Mesenchymal stem cell (in vitro differentiated cells and primary cell): ENCODE measurements around the gene TTC3.

Source experiments
- DNase-seq: peaks from one replicate; pipeline ENCODE4 v3.0.0-alpha.2; 2013
- H2AFZ ChIP-seq: one replicate; pipeline ENCODE4 v1.6.1; 2013; ENCODE audit warnings: low read depth, mild to moderate bottlenecking, control low read depth, inconsistent platforms, low read length, moderate library complexity
- H2AK5ac ChIP-seq: 2 replicates; pipeline ENCODE4 v1.6.1; 2013; ENCODE audit warnings: low read length, moderate library complexity, mild to moderate bottlenecking, inconsistent platforms; ENCODE audit not compliant: severe bottlenecking
- H2BK120ac ChIP-seq: one replicate; pipeline ENCODE4 v1.6.1; 2013; ENCODE audit warnings: low read depth, mild to moderate bottlenecking, inconsistent platforms, low read length, moderate library complexity
- H2BK12ac ChIP-seq, 2 experiments: one replicate each; pipeline ENCODE4 v1.6.1; 2013; ENCODE audit warnings: inconsistent platforms in 2 of 2, low read length in 2 of 2, mild to moderate bottlenecking in 2 of 2, moderate library complexity in 2 of 2, control low read depth in 1 of 2
- H2BK15ac ChIP-seq: one replicate; pipeline ENCODE4 v1.6.1; 2013; ENCODE audit warnings: mild to moderate bottlenecking, low read depth, inconsistent platforms; ENCODE audit not compliant: poor library complexity, severe bottlenecking
- H2BK5ac ChIP-seq: 2 replicates; pipeline ENCODE4 v1.6.1; 2013; ENCODE audit warnings: low read depth, mild to moderate bottlenecking, low read length, control low read depth, inconsistent platforms; ENCODE audit not compliant: poor library complexity, severe bottlenecking
- H3K14ac ChIP-seq, 2 experiments: one replicate each; pipeline ENCODE4 v1.6.1; 2013; ENCODE audit warnings: inconsistent platforms in 2 of 2, low read length in 2 of 2, control low read depth in 1 of 2, mild to moderate bottlenecking in 1 of 2, moderate library complexity in 1 of 2
- H3K18ac ChIP-seq, 2 experiments: one replicate each; pipeline ENCODE4 v1.6.1; 2013; ENCODE audit warnings: inconsistent platforms in 2 of 2, low read length in 2 of 2, control low read depth in 1 of 2, low read depth in 1 of 2, mild to moderate bottlenecking in 1 of 2
- H3K23ac ChIP-seq, 2 experiments: one replicate each; pipeline ENCODE4 v1.6.1; 2013; ENCODE audit warnings: inconsistent platforms in 2 of 2, low read length in 2 of 2, mild to moderate bottlenecking in 2 of 2, moderate library complexity in 2 of 2, control low read depth in 1 of 2
- H3K27ac ChIP-seq: 2 replicates; pipeline ENCODE4 v1.5.1; 2013; ENCODE audit warnings: mild to moderate bottlenecking, moderate library complexity, low read length, control low read depth, inconsistent platforms; ENCODE audit not compliant: poor library complexity, severe bottlenecking
- H3K27me3 ChIP-seq, 2 experiments: 2 replicates each; pipeline versions ENCODE4 v1.6.1 to v1.7.0; 2013; ENCODE audit warnings: low read length in 2 of 2, mild to moderate bottlenecking in 2 of 2, moderate library complexity in 2 of 2, control low read depth in 1 of 2, inconsistent platforms in 1 of 2; ENCODE audit not compliant: control insufficient read depth in 1 of 2, insufficient read depth in 1 of 2
- H3K36me3 ChIP-seq, 2 experiments: 2 replicates each; pipeline versions ENCODE4 v1.6.1 to v1.7.0; 2013; ENCODE audit warnings: low read length in 2 of 2, control low read depth in 1 of 2, inconsistent platforms in 1 of 2, low read depth in 1 of 2, mild to moderate bottlenecking in 1 of 2; ENCODE audit not compliant: insufficient read depth in 2 of 2, control insufficient read depth in 1 of 2
- H3K4ac ChIP-seq, 2 experiments: one replicate each; pipeline ENCODE4 v1.6.1; 2013; ENCODE audit warnings: inconsistent platforms in 2 of 2, low read length in 2 of 2, mild to moderate bottlenecking in 2 of 2, moderate library complexity in 2 of 2, control low read depth in 1 of 2, low read depth in 1 of 2
- H3K4me1 ChIP-seq: 2 replicates; pipeline ENCODE4 v1.6.1; 2013; ENCODE audit warnings: low read depth, low read length, control low read depth; ENCODE audit not compliant: control insufficient read depth, insufficient read depth
- H3K4me2 ChIP-seq: 2 replicates; pipeline ENCODE4 v1.6.1; 2013; ENCODE audit warnings: low read length, mild to moderate bottlenecking, inconsistent platforms; ENCODE audit not compliant: poor library complexity, severe bottlenecking
- H3K4me3 ChIP-seq, 2 experiments: 2 replicates each; pipeline versions ENCODE4 v1.5.1 to v1.7.0; 2013; ENCODE audit warnings: low read length in 2 of 2, mild to moderate bottlenecking in 2 of 2, control low read depth in 1 of 2, low read depth in 1 of 2; ENCODE audit not compliant: insufficient read depth in 1 of 2
- H3K79me1 ChIP-seq: replicated peaks from 2 replicates; pipeline ENCODE4 v1.6.1; 2013; ENCODE audit warnings: mild to moderate bottlenecking, control low read depth, low read length, inconsistent platforms; ENCODE audit not compliant: poor library complexity, severe bottlenecking
- H3K9ac ChIP-seq: 2 replicates; pipeline ENCODE4 v1.7.0; 2013; ENCODE audit warnings: mild to moderate bottlenecking, low read length, moderate library complexity
- H3K9me3 ChIP-seq: 2 replicates; pipeline ENCODE4 v1.7.0; 2013; ENCODE audit warnings: mild to moderate bottlenecking, low read length; ENCODE audit not compliant: control insufficient read depth
- H4K8ac ChIP-seq: one replicate; pipeline ENCODE4 v1.6.1; 2013; ENCODE audit warnings: inconsistent platforms, mild to moderate bottlenecking, low read length, moderate library complexity
- H4K91ac ChIP-seq: one replicate; pipeline ENCODE4 v1.6.1; 2013; ENCODE audit warnings: mild to moderate bottlenecking, low read length, inconsistent platforms
- WGBS: methylation state at CpG from one replicate; pipeline ENCODE4 v1.1.7; 2013; ENCODE audit warnings: mixed read lengths; 5-methylcytosine and 5-hydroxymethylcytosine counted together

TTC3 gene

DNA sequence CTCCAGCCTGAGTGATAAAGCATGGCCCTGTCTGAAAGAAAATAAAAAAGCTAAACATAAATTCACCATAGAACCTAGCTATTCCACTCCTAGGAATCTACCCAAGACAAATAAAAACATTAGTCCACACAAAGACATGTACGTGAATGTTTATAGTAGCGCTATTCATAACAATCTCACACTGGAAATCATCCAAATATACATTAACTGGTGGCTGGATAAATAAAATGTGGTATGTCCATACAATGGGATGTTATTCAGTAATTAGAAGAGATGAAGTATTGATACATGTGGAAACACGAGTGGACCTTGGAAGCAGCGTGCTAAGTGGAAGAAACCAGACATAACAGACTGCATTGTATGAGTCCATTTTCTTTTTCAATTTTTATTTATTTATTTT lies 36.9 kb upstream of the TTC3 start:
- H3K14ac ChIP-seq = no peak overlapping the region
- H3K4me1 ChIP-seq = peaks cover 5% of the 10 kb centered on the region
- no peak overlapping the region for H3K18ac ChIP-seq
- H2AK5ac ChIP-seq = no peak overlapping the region
- no peak overlapping the region for H3K4me2 ChIP-seq
- H3K36me3 ChIP-seq = no peaks in the 10 kb centered on the region
- no peak overlapping the region for H3K9ac ChIP-seq
- no peak overlapping the region for H2BK15ac ChIP-seq
- H2BK5ac ChIP-seq = no peak overlapping the region
- no peak overlapping the region for H2BK120ac ChIP-seq
- no peak overlapping the region for H2AFZ ChIP-seq
- no peak overlapping the region for H3K4ac ChIP-seq
- no peak for DNase-seq
- no peak overlapping the region for H4K91ac ChIP-seq
- H3K9me3 ChIP-seq = no peaks in the 10 kb centered on the region
- H2BK12ac ChIP-seq = no peak overlapping the region
- no peak overlapping the region for H3K23ac ChIP-seq
- H3K27ac ChIP-seq = no peak overlapping the region
- H3K79me1 ChIP-seq = no peaks in the 10 kb centered on the region
- H3K27me3 ChIP-seq = peaks cover 0 to 11% of the 10 kb centered on the region in 2 experiments
- H4K8ac ChIP-seq = no peak overlapping the region
- 86% methylated on average over 1 of the region's 4 CpGs for WGBS
- no peak overlapping the region for H3K4me3 ChIP-seq

DNA sequence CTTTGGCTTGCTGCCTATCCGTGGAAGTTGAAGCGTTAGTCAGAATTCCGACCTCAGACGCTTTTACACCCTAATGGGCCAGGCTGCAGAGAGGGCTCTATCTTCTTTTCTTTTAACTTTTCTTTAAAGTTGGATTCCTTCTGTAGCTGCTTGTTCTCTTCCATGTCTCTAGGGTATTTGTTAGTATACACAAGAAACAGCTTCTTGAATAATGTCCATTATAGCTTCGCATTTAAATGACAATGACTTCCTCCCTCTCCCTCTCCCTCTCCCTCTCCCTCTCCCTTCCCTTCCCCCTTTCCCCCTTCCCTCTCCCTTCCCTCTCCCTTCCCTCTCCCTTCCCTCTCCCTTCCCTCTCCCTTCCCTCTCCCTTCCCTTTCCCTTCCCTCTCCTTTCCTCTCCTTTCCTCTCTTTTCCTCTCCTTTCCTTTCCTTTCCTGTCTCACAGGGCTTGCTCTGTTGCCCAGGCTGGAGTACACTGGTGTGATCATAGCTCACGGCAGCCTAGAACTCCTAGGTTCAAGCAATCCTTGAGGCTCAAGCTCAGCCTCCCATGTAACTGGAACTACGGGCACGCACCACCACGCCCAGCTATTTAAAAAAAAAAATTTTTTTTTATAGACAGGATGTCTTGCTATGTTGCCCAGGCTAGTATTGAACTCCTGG lies 33.5 kb upstream of the TTC3 start:
- Histone ChIP-seq H3K18ac (no peak overlapping the region), H2AK5ac (no peak overlapping the region), H3K14ac (no peak overlapping the region), H4K8ac (no peak overlapping the region), H3K36me3 (no peaks in the 10 kb centered on the region), H3K27me3 (peaks cover 0 to 2% of the 10 kb centered on the region in 2 experiments), H3K4me2 (no peak overlapping the region), H2BK15ac (no peak overlapping the region), H2BK12ac (no peak overlapping the region), H3K4ac (no peak overlapping the region), H2BK5ac (no peak overlapping the region), H3K9me3 (no peaks in the 10 kb centered on the region), H3K79me1 (no peaks in the 10 kb centered on the region), H3K4me1 (no peaks in the 10 kb centered on the region), H3K23ac (no peak overlapping the region), H3K4me3 (no peak overlapping the region), H2BK120ac (no peak overlapping the region), H2AFZ (no peak overlapping the region), H3K9ac (no peak overlapping the region), H4K91ac (no peak overlapping the region), H3K27ac (no peak overlapping the region)
- 52% methylated on average over 8 of the region's 9 CpGs for WGBS
- no peak for DNase-seq

GRCh38 chr21:37040212-37040611 lies 32.8 kb upstream of the TTC3 start:
- H2AFZ ChIP-seq = no peak overlapping the region
- WGBS = no CpG with 5 or more reads among the region's 3 CpGs
- H3K4me1 ChIP-seq = no peaks in the 10 kb centered on the region
- no peaks in the 10 kb centered on the region for H3K36me3 ChIP-seq
- no peak overlapping the region for H2BK120ac ChIP-seq
- no peak overlapping the region for H3K4me2 ChIP-seq
- H2BK15ac ChIP-seq = no peak overlapping the region
- DNase-seq = no peak
- H4K91ac ChIP-seq = no peak overlapping the region
- H3K23ac ChIP-seq = no peak overlapping the region
- no peak overlapping the region for H3K9ac ChIP-seq
- H4K8ac ChIP-seq = no peak overlapping the region
- no peaks in the 10 kb centered on the region for H3K9me3 ChIP-seq
- H3K79me1 ChIP-seq = no peaks in the 10 kb centered on the region
- H2BK5ac ChIP-seq = no peak overlapping the region
- no peak overlapping the region for H3K14ac ChIP-seq
- no peak overlapping the region for H2BK12ac ChIP-seq
- H3K4me3 ChIP-seq = no peak overlapping the region
- H3K18ac ChIP-seq = no peak overlapping the region
- no peak overlapping the region for H3K4ac ChIP-seq
- H3K27ac ChIP-seq = no peak overlapping the region
- no peak overlapping the region for H2AK5ac ChIP-seq
- H3K27me3 ChIP-seq = peaks cover 0 to 2% of the 10 kb centered on the region in 2 experiments

- Histone ChIP-seq H3K27ac (no peak overlapping the region), H3K18ac (no peak overlapping the region), H2AFZ (no peak overlapping the region), H2BK120ac (no peak overlapping the region), H2BK15ac (peak overlapping the region; percentile 57), H3K4ac (peak overlapping the region in 1 of 2 experiments; percentile 88), H3K4me2 (no peak overlapping the region), H2BK5ac (no peak overlapping the region), H3K23ac (no peak overlapping the region), H4K8ac (no peak overlapping the region), H2AK5ac (no peak overlapping the region), H3K4me1 (peaks cover under 1% of the 10 kb centered on the region), H2BK12ac (no peak overlapping the region), H3K27me3 (peaks cover 0 to 14% of the 10 kb centered on the region in 2 experiments), H3K14ac (no peak overlapping the region), H3K79me1 (no peaks in the 10 kb centered on the region), H3K9me3 (no peaks in the 10 kb centered on the region), H3K9ac (no peak overlapping the region), H4K91ac (peak overlapping the region; percentile 67), H3K4me3 (no peak overlapping the region), H3K36me3 (no peaks in the 10 kb centered on the region)
- WGBS = 86% methylated on average over 4 of the region's 4 CpGs
- no peak for DNase-seq
Measured at GRCh38 chr21:37041706-37042271, 31.3 kb upstream of the TTC3 start.
